Neural cell (in vitro differentiated cells): ENCODE results near the gene CXCL17. TPM values are rescaled to one million over a fixed set of nuclear protein-coding genes. Genes with fewer than 3 reads are reported as not detected.

Experiments
- H2AFZ ChIP-seq: fragments of 200-600, 300-800 bp; sonication (generic), shearing (Covaris generic); 2 replicates; pipeline ENCODE4 v1.6.0; 2014; ENCODE audit warnings: low read depth, mild to moderate bottlenecking, antibody characterized with exemption, low read length, moderate library complexity
- H3F3A ChIP-seq: fragments of 200-600 bp; shearing (Covaris generic); 2 replicates; pipeline ENCODE4 v1.6.1; 2016; ENCODE audit warnings: mild to moderate bottlenecking, moderate library complexity, mixed read lengths, antibody characterized with exemption, low read length; ENCODE audit not compliant: insufficient read depth, poor library complexity, severe bottlenecking
- H3K27ac ChIP-seq: fragments of 200-600, 300-800 bp; sonication (generic), shearing (Covaris generic); 2 replicates; pipeline ENCODE4 v1.5.1; 2014; ENCODE audit warnings: mild to moderate bottlenecking, low read length, moderate library complexity
- H3K27me3 ChIP-seq: fragments of 300-800, 200-600 bp; sonication (generic), shearing (Covaris generic); 2 replicates; pipeline ENCODE4 v1.6.0; 2014; ENCODE audit warnings: mild to moderate bottlenecking, low read depth, low read length, moderate library complexity; ENCODE audit not compliant: insufficient read depth
- H3K36me3 ChIP-seq: fragments of 300-800, 200-600 bp; sonication (generic), shearing (Covaris generic); 2 replicates; pipeline ENCODE4 v1.5.1; 2014; ENCODE audit warnings: mild to moderate bottlenecking, antibody characterized with exemption, low read length, moderate library complexity; ENCODE audit not compliant: insufficient read depth
- H3K4me2 ChIP-seq: fragments of 300-800, 200-600 bp; sonication (generic), shearing (Covaris generic); 2 replicates; pipeline ENCODE4 v1.6.0; 2014; ENCODE audit warnings: mild to moderate bottlenecking, low read length
- H3K4me3 ChIP-seq: fragments of 300-800, 200-600 bp; sonication (generic), shearing (Covaris generic); 2 replicates; pipeline ENCODE4 v1.5.1; 2014; ENCODE audit warnings: mild to moderate bottlenecking, low read length, moderate library complexity
- H3K79me2 ChIP-seq: fragments of 200-600 bp; shearing (Covaris generic); replicated peaks from 2 replicates; pipeline ENCODE4 v1.6.0; 2014; ENCODE audit warnings: mild to moderate bottlenecking, low read length, moderate library complexity; ENCODE audit not compliant: insufficient read depth
- H3K9ac ChIP-seq: fragments of 300-800, 200-600 bp; sonication (generic), shearing (Covaris generic); 2 replicates; pipeline ENCODE4 v1.6.1; 2016; ENCODE audit warnings: mild to moderate bottlenecking, low read length, mixed read lengths
- H3K9me2 ChIP-seq: fragments of 200-600 bp; shearing (Covaris generic); 2 replicates; pipeline ENCODE4 v1.6.1; 2016; ENCODE audit warnings: mild to moderate bottlenecking, low read length, mixed read lengths; ENCODE audit not compliant: insufficient read depth
- H3K9me3 ChIP-seq: fragments of 200-600, 300-800 bp; sonication (generic), shearing (Covaris generic); 2 replicates; pipeline ENCODE4 v1.6.1; 2016; ENCODE audit warnings: mild to moderate bottlenecking, mixed run types, low read length, moderate library complexity, mixed read lengths
- H4K20me1 ChIP-seq: fragments of 200-600 bp; shearing (Covaris generic); 2 replicates; pipeline ENCODE4 v1.6.1; 2016; ENCODE audit warnings: mild to moderate bottlenecking, mixed run types; ENCODE audit not compliant: insufficient read depth
- EZH2 ChIP-seq: fragments of 200-600, 300-800 bp; shearing (Covaris generic), sonication (generic); IDR thresholded peaks from 2 replicates; pipeline ENCODE4 v1.6.1; 2014; ENCODE audit warnings: antibody characterized with exemption, low read length, borderline replicate concordance, mild to moderate bottlenecking; ENCODE audit not compliant: insufficient read depth, poor library complexity, severe bottlenecking
- TAF1 ChIP-seq: IDR thresholded peaks from 2 replicates; pipeline ENCODE4 v1.6.1; 2012; ENCODE audit warnings: low read depth
- polyA plus RNA-seq: library from polyadenylated mRNA; depleted of rRNA; stranded (reverse); fragments of >200 nt; gene quantifications from 2 replicates; pipeline ENCODE4 v1.2.3, GENCODE V29; 2014
- TF ChIP-seq, protein P1 (sequence below): IDR thresholded peaks from 2 replicates; pipeline ENCODE4 v1.6.1; 2012; ENCODE audit warnings: borderline replicate concordance
- TF ChIP-seq, protein P2 (sequence below): fragments of 450-650 bp; IDR thresholded peaks from 2 replicates; pipeline ENCODE4 v1.5.1; 2014; ENCODE audit warnings: antibody characterized with exemption, mild to moderate bottlenecking, moderate library complexity; ENCODE audit not compliant: poor library complexity, severe bottlenecking

The CXCL17 gene
- polyA plus RNA-seq, 1 donor from 2014 or later = not detected

DNA sequence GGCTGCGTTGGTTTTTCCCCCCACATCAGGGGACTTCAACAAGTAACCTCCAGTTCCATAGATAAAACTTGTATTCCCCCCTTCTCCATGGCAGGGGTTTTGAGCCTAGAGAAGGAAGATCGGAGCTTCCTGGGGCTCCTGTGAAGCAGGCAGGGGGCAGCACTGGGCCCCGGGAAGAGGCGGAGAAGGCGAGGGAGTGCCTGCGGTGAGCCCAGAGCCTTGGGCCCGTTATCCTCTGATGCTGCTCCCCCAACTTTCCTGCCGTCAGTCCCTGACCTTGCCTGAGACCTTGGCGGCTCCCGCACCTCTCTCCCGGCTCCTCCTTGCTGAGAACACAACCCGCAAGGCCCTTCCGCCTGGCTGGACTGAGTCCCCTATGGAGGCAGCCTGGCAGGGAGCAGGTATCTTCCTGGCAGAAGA is 18.0 kb downstream of the CXCL17 start:
- no peaks in the 10 kb centered on the region for H4K20me1 ChIP-seq
- H3K9me2 ChIP-seq = no peaks in the 10 kb centered on the region
- H2AFZ ChIP-seq = no peak overlapping the region
- no peak overlapping the region for H3K27ac ChIP-seq
- H3K27me3 ChIP-seq = no peaks in the 10 kb centered on the region
- H3K9ac ChIP-seq = no peak overlapping the region
- no peak for TF ChIP-seq EZH2
- TF ChIP-seq, protein P1, sequence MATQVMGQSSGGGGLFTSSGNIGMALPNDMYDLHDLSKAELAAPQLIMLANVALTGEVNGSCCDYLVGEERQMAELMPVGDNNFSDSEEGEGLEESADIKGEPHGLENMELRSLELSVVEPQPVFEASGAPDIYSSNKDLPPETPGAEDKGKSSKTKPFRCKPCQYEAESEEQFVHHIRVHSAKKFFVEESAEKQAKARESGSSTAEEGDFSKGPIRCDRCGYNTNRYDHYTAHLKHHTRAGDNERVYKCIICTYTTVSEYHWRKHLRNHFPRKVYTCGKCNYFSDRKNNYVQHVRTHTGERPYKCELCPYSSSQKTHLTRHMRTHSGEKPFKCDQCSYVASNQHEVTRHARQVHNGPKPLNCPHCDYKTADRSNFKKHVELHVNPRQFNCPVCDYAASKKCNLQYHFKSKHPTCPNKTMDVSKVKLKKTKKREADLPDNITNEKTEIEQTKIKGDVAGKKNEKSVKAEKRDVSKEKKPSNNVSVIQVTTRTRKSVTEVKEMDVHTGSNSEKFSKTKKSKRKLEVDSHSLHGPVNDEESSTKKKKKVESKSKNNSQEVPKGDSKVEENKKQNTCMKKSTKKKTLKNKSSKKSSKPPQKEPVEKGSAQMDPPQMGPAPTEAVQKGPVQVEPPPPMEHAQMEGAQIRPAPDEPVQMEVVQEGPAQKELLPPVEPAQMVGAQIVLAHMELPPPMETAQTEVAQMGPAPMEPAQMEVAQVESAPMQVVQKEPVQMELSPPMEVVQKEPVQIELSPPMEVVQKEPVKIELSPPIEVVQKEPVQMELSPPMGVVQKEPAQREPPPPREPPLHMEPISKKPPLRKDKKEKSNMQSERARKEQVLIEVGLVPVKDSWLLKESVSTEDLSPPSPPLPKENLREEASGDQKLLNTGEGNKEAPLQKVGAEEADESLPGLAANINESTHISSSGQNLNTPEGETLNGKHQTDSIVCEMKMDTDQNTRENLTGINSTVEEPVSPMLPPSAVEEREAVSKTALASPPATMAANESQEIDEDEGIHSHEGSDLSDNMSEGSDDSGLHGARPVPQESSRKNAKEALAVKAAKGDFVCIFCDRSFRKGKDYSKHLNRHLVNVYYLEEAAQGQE = no peak
- no peak overlapping the region for H3K4me3 ChIP-seq
- no peaks in the 10 kb centered on the region for H3F3A ChIP-seq
- H3K9me3 ChIP-seq = no peaks in the 10 kb centered on the region
- H3K36me3 ChIP-seq = no peaks in the 10 kb centered on the region
- H3K79me2 ChIP-seq = no peaks in the 10 kb centered on the region
- no peak overlapping the region for H3K4me2 ChIP-seq

DNA sequence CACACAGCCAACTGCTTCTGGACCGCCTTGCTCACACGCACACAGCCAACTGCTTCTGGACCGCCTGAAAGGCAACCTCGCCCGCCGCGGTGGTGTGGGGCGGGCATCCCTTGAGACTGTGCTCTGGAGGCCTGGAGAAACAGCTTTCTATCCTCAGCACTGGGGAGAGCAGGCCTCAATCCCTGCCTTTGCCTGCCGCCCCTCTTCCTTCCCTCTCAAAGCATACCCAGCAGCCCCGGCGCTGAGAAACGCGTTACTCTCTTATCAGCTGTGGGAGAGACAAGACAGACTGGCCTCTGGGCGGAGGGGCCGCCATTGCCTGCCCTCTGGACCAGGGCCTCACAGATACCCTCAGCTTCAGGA is 18.4 kb downstream of the CXCL17 start:
- Histone ChIP-seq H3K9ac (peak overlapping the region; percentile 82), H2AFZ (no peak overlapping the region), H4K20me1 (no peaks in the 10 kb centered on the region)

More for the DNA sequence above, 18.4 kb downstream of the CXCL17 start:
- Histone ChIP-seq H3K9me3 (no peaks in the 10 kb centered on the region), H3K4me3 (peak overlapping the region; percentile 87), H3K79me2 (no peaks in the 10 kb centered on the region), H3K36me3 (no peaks in the 10 kb centered on the region), H3K27ac (peak overlapping the region; percentile 79), H3K4me2 (no peak overlapping the region), H3K27me3 (no peaks in the 10 kb centered on the region), H3F3A (no peaks in the 10 kb centered on the region), H3K9me2 (no peaks in the 10 kb centered on the region)
- TF ChIP-seq TAF1 = no peak
- TF ChIP-seq, protein P2, sequence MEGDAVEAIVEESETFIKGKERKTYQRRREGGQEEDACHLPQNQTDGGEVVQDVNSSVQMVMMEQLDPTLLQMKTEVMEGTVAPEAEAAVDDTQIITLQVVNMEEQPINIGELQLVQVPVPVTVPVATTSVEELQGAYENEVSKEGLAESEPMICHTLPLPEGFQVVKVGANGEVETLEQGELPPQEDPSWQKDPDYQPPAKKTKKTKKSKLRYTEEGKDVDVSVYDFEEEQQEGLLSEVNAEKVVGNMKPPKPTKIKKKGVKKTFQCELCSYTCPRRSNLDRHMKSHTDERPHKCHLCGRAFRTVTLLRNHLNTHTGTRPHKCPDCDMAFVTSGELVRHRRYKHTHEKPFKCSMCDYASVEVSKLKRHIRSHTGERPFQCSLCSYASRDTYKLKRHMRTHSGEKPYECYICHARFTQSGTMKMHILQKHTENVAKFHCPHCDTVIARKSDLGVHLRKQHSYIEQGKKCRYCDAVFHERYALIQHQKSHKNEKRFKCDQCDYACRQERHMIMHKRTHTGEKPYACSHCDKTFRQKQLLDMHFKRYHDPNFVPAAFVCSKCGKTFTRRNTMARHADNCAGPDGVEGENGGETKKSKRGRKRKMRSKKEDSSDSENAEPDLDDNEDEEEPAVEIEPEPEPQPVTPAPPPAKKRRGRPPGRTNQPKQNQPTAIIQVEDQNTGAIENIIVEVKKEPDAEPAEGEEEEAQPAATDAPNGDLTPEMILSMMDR = no peak
- TF ChIP-seq, protein P1 = no peak
